Epithelial cell of esophagus (primary cell): ENCODE measurements around the gene BCAM.
"Not testable (repeated sequence)": the region's sequence is repeated elsewhere in the genome, so short reads cannot be mapped to it uniquely, and the experiment has no call there.

Experiments used
- DNase-seq: peaks from one replicate; pipeline ENCODE4 v3.0.0; 2010; ENCODE audit warnings: low read depth
- H3K4me3 ChIP-seq: 2 replicates; pipeline ENCODE4 v1.5.1; 2011; ENCODE audit warnings: mild to moderate bottlenecking, low read length, control low read depth
- CTCF ChIP-seq: IDR thresholded peaks from 2 replicates; pipeline ENCODE4 v1.5.1; 2011; ENCODE audit warnings: low read depth, mild to moderate bottlenecking, low read length, control low read depth, inconsistent platforms; ENCODE audit not compliant: insufficient read depth; ENCODE audit errors: missing control alignments

The BCAM gene

GRCh38 chr19:44855606-44856005 is 46.7 kb downstream of the BCAM start:
- DNase-seq: no peak
- no peak overlapping the region for H3K4me3 ChIP-seq
- TF ChIP-seq CTCF: no peak

GRCh38 chr19:44856421-44857083 is 47.6 kb downstream of the BCAM start:
- H3K4me3 ChIP-seq: no peak overlapping the region
- no peak for TF ChIP-seq CTCF
- no peak for DNase-seq

- TF ChIP-seq CTCF: no peak
- DNase-seq: no peak
- H3K4me3 ChIP-seq: no peak overlapping the region
Measured at GRCh38 chr19:44857837-44858236, 48.9 kb downstream of the BCAM start.

GRCh38 chr19:44861576-44861975 is 52.7 kb downstream of the BCAM start:
- not testable (repeated sequence) for H3K4me3 ChIP-seq, DNase-seq

GRCh38 chr19:44863990-44864389 is 55.1 kb downstream of the BCAM start:
- H3K4me3 ChIP-seq: no peak overlapping the region
- TF ChIP-seq CTCF: no peak
- DNase-seq: no peak

GRCh38 chr19:44865196-44865767 is 56.4 kb downstream of the BCAM start:
- TF ChIP-seq CTCF: no peak

GRCh38 chr19:44866664-44867063 is 57.8 kb downstream of the BCAM start:
- no peak overlapping the region for H3K4me3 ChIP-seq
- no peak for DNase-seq
- peak; percentile 3 for TF ChIP-seq CTCF

More at GRCh38 chr19:44865196-44865767, 56.4 kb downstream of the BCAM start:
- no peak for DNase-seq
- H3K4me3 ChIP-seq: no peak overlapping the region
